K562 (cell line): Measurements from ENCODE around the gene NINL. TPM values are rescaled to one million over a fixed set of nuclear protein-coding genes. Genes with fewer than 3 reads are reported as not detected.

Experiments
- ADNP ChIP-seq: fragments of 200-800 bp; sonication (Bioruptor generic); IDR thresholded peaks from 2 replicates; pipeline ENCODE4 v1.6.1; 2016; ENCODE audit warnings: missing genetic modification characterization, missing compliant biosample characterization
- CHAMP1 ChIP-seq: fragments of 450-650 bp; IDR thresholded peaks from 2 replicates; pipeline ENCODE4 v1.6.1; 2016; ENCODE audit warnings: mild to moderate bottlenecking
- GTF2B ChIP-seq: IDR thresholded peaks from 2 replicates; pipeline ENCODE4 v1.6.1; 2011; ENCODE audit not compliant: insufficient read length; ENCODE audit errors: extremely low read depth
- ILF3 ChIP-seq: fragments of 450-650 bp; IDR thresholded peaks from 2 replicates; pipeline ENCODE4 v1.6.1; 2018; ENCODE audit warnings: antibody characterized with exemption, mild to moderate bottlenecking, moderate library complexity, borderline replicate concordance
- IRF2 ChIP-seq: sonication (generic); formaldehyde crosslinking; IDR thresholded peaks from 2 replicates; pipeline ENCODE4 v1.8.1; 2022; ENCODE audit warnings: mild to moderate bottlenecking, missing genetic modification reagents
- KDM1A ChIP-seq, 2 experiments: fragments of 450-650 bp; IDR thresholded peaks; 2 replicates each; pipeline ENCODE4 v1.6.1; 2016; ENCODE audit warnings: mild to moderate bottlenecking in 2 of 2
- NCOA2 ChIP-seq, 2 experiments: fragments of 450-650 bp; IDR thresholded peaks; 2 replicates each; pipeline ENCODE4 v1.6.1; 2018; ENCODE audit warnings: mild to moderate bottlenecking in 2 of 2, moderate library complexity in 1 of 2; ENCODE audit not compliant: partially characterized antibody in 2 of 2
- NEUROD1 ChIP-seq: fragments of 150-350 bp; IDR thresholded peaks from 2 replicates; pipeline ENCODE4 v1.6.1; 2014; ENCODE audit warnings: borderline replicate concordance, low read length, low read depth; ENCODE audit not compliant: partially characterized antibody
- RUNX1 ChIP-seq: sonication (generic); IDR thresholded peaks from 2 replicates; pipeline ENCODE4 v1.6.1; 2016; ENCODE audit warnings: antibody characterized with exemption, low read depth
- SMAD3 ChIP-seq: fragments of 450-650 bp; formaldehyde crosslinking; conservative IDR thresholded peaks from 2 replicates; pipeline ENCODE4 v1.4.0; 2020; ENCODE audit warnings: mild to moderate bottlenecking
- SMARCC2 ChIP-seq: fragments of 450-650 bp; IDR thresholded peaks from 2 replicates; pipeline ENCODE4 v1.6.1; 2017; ENCODE audit warnings: antibody characterized with exemption, moderate library complexity, mild to moderate bottlenecking, low read depth
- STAT6 ChIP-seq: sonication (generic); formaldehyde crosslinking; IDR thresholded peaks from 2 replicates; pipeline ENCODE4 v1.8.1; 2023; ENCODE audit warnings: mild to moderate bottlenecking, missing genetic modification reagents
- UBTF ChIP-seq, 2 experiments: IDR thresholded peaks; 2 replicates each; pipeline ENCODE4 v1.6.1; 2012; ENCODE audit warnings: improper control_type of control experiment in 2 of 2, low read depth in 2 of 2, low read length in 2 of 2, borderline replicate concordance in 1 of 2
- USF2 ChIP-seq: sonication (generic); formaldehyde crosslinking; IDR thresholded peaks from 2 replicates; pipeline ENCODE4 v1.5.0; 2020; ENCODE audit warnings: missing genetic modification reagents
- ZBTB43 ChIP-seq: sonication (generic); formaldehyde crosslinking; IDR thresholded peaks from 2 replicates; pipeline ENCODE4 v1.8.0; 2023; ENCODE audit warnings: mild to moderate bottlenecking, missing genetic modification reagents
- ZNF134 ChIP-seq: fragments of 250-450 bp; sonication (Bioruptor Pico); conservative IDR thresholded peaks from 2 replicates; pipeline ENCODE4 v1.4.0; 2020
- polyA plus RNA-seq, 8 experiments: library from polyadenylated mRNA; depleted of rRNA in 4 of 8; stranded (reverse) in 5 of 8; unstranded in 3 of 8; fragments of >200 nt; fragmentation: Nextera tagmentation in 2 of 8; fragmentation: Illumina TruSeq in 1 of 8; extraction: Ambion mirVana in 2 of 8; extraction: Trizol in 1 of 8; gene quantifications; 2 replicates each; pipeline versions ENCODE4 v1.2.1 to v1.2.3, GENCODE V29; 2011 to 2014; ENCODE audit warnings: inconsistent platforms in 1 of 8, missing spikeins in 1 of 8
- total RNA-seq, 7 experiments: library from RNA; depleted of rRNA in 6 of 7; stranded (reverse); fragments of >200 nt in 6 of 7; fragmentation: Illumina TruSeq in 2 of 7; extraction: Trizol in 2 of 7; gene quantifications; 2 replicates each; pipeline versions ENCODE4 v1.2.1 to v1.2.3, GENCODE V29; 2011 to 2021; ENCODE audit warnings: low replicate concordance in 1 of 7

Gene NINL
- total and polyA plus RNA-seq, 9 of the 15 experiments (the other 6 are each of a cell fraction or from before 2014, with no cell fraction given), result 0.03 to 0.22 (median 0.05) TPM; not detected in 5

- TF ChIP-seq UBTF (IDR thresholded peaks at IDR 0.05; ENCODE audit: borderline replicate concordance in 1 of 2, low read depth in 2 of 2, low read length in 2 of 2), result peak; percentile 20 to 68; a peak in 1 of 4 replicates
- 0 out of 2 replicates have a peak, but pooled peaks have one; percentile 43 for TF ChIP-seq CHAMP1
- TF ChIP-seq GTF2B, result no peak
- TF ChIP-seq NCOA2 (IDR thresholded peaks at IDR 0.05; ENCODE audit: partially characterized antibody in 2 of 2), result no peak
- no peak for TF ChIP-seq ZBTB43
- TF ChIP-seq ILF3, result no peak
- TF ChIP-seq SMARCC2, result no peak
- no peak for TF ChIP-seq ZNF134 (CRISPR knock-in tag)
- TF ChIP-seq STAT6 (CRISPR knock-in tag), result no peak
- TF ChIP-seq ADNP (tag), result no peak
- peak; percentile 42 for TF ChIP-seq NEUROD1
- no peak for TF ChIP-seq RUNX1
- TF ChIP-seq SMAD3 (CRISPR knock-in tag), result no peak
- no peak for TF ChIP-seq IRF2 (CRISPR knock-in tag)
- no peak for TF ChIP-seq KDM1A (IDR thresholded peaks at IDR 0.05)
- no peak for TF ChIP-seq USF2
Observed at GRCh38 chr20:25407311-25408169, 177.8 kb downstream of the NINL start, which contains the start of gene GINS1 (continued).
